ENCODE measurements around the gene TMEM220.
A peak's percentile ranks its signal among the peaks of the same experiment; 100 is the strongest.
"Not testable (repeated sequence)": the region's sequence is repeated elsewhere in the genome, so short reads cannot be mapped to it uniquely, and the experiment has no call there.

TMEM220 gene

DNA sequence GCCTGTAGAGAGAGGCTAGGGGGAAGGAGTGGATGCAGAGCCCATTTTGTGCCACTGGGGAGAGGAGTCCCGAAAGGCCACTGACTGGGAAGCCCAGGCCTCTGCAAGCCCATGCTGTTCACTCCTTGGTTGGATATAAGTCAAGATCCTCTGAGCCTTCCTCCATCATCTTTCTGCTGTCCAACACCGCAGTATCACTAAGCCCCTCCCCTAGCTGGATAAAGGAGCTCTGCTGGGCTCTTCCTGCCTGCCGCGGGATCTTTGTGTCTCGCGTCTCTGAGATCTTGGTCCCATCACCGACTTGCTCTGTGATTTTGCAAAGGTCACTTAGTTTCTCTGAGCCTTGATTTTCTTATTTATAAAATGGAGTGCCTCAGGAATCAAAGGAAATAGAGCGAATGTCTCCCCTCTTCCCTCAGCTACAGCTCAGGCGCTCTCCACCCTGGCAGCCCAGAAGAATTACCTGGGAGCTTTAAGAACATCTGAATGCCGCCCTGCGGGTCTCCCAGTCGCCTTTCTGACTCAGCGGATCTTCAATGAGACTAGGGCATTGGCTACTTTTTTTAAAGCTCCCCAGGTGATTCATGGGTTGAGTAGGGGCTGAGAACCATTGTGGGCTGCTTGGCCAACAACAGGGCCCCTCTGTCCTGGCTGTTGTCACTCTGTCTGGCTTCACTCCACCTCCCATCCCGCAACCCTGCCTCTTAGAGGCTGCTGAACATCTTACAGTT, 25.2 kb upstream of the TMEM220 start:
- no peak for DNase-seq (ENCODE audit: low read depth in 2 of 2)

DNA sequence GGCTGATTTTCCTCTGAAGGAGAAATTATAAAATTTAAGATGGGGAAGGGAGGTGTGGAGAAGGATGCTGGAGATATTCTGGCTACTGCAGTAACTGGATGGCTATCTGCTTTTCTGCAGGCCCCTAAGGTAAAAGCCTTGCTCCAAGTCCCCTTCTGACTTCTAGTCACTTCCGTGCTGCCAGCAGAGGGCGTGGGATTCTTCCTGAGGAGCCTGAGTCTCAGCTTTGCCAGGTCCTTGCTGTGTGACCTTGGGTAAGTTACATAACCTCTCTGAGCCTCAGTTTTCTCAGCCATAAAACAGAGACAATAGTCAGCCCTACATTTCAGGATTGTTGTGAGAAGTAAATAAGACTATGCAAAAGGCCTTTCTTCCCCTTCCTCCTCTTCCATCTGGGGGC, 24.3 kb upstream of the TMEM220 start:
- peak in 1 of 2 experiments; percentile 23 for DNase-seq (ENCODE audit: low read depth in 2 of 2)

DNA sequence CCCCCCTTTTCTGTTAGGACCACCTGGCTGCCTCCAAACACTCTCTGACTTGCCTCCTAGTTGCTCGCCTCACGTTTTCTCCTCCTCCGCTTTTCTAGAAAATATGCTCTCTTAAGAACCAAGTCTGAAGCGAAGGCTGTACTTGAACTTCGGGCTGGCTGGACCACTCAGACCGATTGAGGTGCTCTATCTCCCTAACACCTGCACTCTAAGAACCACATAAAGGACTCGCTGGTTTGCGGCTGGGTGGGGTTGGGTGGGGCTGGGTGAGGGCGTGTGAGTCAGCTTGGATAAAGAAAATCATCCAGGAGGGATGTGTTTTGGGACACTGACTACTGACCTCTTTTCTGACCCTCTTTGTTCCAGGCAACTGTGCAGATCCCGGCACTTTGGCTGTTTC, 22.9 kb upstream of the TMEM220 start:
- no peak for DNase-seq (ENCODE audit: low read depth in 2 of 2)

DNA sequence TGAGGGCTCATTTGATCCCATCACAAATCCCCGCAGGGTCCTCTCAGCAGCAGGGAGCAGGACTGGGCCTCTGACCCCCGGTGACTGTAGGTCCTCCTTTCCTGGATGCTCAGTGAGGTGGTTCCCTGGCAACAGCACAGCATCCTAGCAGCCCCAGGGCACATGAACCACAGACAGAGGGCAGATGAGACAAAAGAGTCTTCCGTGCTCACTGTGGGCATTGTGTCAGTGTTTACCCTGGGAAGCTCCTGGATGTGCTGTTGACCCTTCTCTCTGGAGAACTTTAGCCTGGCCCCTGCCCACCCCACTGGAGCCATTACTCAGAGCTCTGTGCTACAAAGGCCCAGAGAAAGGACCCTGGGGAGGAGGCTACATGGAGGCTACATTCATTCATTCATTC, 21.7 kb upstream of the TMEM220 start:
- DNase-seq (ENCODE audit: low read depth in 2 of 2) = no peak

DNA sequence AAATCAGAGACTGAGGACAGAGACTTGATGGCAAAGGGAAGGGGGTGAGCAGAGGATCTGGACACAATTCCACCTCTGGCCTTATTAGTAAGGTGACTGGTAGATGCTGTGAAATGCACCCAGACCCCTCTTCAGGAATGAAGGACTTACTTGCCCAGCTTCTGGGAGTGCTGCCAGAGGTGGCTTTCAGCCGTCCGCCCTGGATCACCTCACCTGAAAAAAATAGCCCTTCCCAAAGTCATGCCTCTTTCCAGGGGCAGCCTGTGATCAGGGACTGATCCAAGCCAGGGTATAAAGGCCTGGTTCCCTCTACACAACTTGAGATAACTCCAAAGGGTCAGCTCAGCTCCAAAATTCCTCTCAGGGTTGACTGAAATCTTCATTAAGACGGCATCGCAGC, 20.4 kb upstream of the TMEM220 start:
- DNase-seq (ENCODE audit: low read depth in 2 of 2) = no peak

DNA sequence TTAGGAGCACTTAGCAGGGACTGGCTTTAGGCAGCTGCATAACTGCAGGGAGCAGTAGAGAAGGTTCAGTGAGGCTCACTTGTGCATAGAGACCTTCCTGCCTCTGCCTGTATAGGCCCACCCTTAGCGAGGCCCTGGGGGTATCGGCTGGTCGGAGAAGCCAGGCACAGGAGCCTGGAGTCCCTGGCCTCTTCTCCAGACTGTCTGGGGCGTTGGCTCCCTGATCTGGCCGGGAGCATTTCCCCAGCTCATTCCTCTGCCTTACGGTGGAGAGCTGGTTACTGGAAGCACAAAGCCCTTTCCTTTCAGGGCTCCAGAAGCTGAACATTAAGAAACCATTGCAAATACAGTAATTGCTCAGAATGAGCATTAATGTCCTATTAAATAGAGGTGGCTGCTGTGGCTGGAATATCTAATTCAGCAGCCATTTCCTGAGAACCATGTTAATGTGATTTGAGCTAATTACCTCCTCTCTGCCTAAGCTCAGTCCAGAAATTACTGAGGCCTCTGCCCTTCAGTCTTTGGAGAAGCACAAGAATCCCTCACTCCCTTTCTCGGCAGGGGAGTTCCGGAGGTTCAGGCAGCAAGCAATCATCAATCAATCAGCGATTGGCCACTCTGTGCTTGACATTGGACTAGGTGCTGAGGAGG, 18.8 kb upstream of the TMEM220 start:
- no peak for DNase-seq (ENCODE audit: low read depth in 2 of 2)

DNA sequence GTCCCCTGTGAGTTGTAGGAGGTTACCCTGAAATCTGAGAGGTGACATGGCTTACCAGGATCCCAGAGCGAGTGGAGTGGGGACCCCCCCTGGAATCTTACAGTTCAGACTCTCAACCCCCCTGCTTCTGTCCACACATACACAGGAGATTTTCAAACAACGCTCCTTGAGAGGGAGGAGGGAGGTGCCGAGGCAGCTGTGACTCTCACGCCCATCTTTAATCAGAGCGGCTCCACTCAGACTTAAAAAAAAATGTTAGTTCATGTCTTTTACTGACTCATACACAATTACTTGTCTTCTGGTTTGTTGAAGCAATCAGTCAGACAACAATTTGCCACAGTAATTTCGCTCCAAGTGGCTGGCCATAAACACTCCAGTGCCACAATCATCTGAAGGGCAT, 15.4 kb upstream of the TMEM220 start:
- DNase-seq (ENCODE audit: low read depth in 2 of 2) = no peak

DNA sequence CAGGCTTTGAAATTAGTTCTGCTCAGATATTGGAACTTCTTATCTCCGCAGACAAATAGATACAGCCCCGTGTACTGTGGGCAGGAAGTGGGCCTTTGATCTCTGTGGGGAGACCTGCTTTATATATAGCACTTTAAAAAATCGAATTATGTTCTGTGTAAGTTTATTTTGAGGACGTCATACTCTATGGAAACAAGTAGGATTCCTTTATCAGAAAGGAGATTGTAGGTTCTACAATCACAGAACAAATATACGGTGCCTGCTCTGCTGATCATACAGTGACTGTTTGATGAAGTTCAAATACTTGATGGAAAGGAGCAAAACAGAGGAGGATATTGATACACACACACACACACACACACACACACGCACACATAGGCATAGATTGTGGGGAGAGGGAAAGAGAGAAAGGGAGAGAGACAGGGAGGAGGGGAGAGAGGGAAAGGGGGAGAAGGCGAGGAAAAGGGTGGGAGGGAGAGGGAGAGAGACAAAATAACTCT, 14.7 kb upstream of the TMEM220 start:
- DNase-seq (ENCODE audit: low read depth in 2 of 2) = no peak

DNA sequence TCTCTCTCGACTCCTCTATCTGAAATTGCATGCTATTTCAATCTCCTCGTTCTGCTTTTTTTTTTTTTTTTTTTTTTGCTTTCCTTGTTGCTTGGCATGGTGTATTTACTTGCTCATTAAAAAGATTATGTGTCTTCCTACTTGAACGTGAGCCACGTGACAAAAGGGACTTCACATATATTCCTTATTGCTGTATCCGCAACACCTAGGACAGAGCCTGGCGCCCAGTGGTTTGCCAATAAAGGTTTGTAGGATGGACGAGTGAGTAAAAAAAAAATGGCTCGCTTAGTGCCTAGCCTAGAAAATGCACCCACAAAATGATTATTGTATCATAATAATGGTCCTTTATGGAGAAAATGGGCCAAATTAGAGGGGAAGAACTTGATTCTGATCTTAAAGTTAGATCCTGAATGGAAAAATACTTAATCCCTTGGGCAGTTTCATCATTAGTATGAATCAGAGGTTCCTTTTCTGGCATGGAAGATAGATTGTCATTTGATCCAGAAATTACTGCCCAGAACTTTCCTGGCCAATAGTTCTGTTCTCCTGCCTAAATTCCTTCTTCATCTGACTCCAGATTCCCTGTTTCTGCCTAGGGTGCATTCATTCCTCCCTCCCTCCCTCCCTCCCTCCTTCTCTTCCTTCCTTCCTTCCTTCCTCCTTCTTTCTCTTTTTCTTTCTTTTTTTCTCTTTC, 13.6 kb upstream of the TMEM220 start:
- DNase-seq (ENCODE audit: low read depth in 2 of 2) = no peak

DNA sequence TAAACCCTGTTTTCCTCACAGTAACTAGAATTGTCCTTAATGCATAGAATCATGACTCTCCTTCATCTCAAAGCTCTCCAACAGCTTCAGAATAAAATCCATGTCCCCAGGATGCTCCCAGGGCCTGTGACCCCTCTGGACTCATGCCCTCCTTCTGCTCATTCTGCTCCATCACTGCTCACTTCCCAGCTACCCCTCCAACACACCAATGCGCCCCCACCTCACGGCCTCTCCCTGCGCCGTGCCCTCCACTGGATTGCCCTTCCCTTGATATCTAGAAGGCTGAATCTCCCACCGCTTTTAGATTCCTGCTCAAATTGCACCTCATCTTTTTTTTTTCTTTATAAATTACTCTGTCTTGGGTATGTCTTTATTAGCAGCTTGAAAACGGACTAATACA, 12.6 kb upstream of the TMEM220 start:
- no peak for DNase-seq (ENCODE audit: low read depth in 2 of 2)

DNA sequence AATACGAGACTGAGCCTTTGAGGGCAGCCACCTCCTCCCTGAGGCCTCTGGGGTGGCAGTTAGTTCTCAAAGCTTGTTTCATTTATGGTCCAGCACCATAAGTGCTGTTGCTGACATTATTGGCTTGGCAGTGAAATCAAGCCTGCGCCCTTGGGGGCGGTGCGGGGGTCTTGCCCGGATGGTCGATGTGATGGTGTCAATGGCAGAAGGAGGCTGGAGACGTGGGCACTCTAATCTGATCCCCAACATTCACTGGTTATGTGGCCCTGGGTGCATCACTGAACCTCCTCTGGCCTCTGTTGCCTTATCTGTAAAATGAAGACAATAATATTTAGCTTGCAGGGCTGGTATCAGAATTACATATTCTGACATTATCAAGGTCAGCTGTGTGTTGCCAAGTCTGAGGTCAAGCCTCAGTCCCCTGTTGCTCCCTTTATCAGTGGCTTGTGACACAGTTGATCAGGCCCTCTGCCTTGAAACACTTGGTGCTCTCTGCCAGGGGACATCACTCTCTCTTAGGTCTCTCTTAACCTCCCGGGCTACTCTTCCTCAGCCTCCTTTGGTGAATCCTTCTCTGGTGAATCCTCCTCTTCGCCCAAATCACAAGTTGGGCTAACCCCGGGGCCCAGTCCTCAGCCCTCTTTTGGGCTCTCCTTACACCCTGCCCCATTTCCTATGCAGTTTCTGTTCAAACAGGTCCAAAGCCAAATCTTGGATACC, 11.8 kb upstream of the TMEM220 start:
- no peak for DNase-seq (ENCODE audit: low read depth in 2 of 2)

DNA sequence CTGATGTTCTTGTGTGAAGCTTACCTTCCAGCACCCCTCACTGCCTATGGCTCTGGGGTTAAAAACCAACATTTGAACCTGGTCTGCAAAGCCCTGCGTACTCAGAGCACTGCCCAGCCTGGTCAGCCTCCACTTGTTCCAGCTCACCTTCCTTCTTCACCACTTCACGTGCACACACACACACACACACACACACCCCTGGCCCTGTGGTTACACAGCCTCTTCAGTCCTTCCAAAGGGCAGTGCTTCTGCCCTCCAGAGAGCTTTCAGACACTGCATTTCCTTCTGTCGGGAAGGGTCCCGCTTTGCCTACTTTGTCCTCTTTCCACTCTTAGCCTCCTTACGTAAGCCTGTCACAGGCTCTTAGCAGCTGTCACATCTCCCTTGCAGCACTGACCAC, 9.6 kb upstream of the TMEM220 start:
- no peak for DNase-seq (ENCODE audit: low read depth in 2 of 2)

DNA sequence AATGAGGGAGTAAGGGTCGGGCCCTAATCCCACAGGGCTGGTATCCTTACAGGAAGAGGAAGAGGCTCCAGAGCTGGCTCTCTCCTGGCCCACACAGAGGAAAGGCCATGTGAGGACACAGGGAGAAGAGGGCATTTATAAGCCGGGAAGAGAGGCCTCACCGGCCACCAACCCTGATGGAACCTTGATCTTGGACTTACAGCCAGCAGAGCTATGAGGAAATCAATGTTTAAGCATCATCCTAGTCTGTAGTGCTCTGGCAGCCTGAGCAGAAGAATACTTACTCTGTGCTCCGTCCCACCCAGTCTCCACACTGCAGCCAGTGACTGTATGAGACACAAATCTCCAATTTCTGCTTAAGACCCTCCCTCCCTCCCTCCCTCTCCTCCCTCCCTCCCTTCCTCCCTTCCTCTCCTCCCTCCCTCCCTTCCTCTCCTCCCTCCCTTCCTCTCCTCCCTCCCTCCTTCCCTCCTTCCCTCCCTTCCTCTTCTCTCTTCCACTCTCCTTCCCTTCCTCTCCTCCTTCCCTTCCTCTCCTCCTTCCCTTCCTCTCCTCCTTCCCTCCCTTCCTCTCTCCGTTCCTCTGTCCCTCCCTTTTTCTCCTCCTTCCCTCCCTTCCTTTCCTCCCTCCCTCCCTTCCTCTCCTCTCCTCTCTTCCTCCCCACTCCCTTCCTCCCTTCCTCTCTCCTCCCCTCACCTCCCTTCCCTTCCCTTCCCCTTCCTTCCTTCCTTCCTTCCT, 8.9 kb upstream of the TMEM220 start:
- DNase-seq (ENCODE audit: low read depth in 2 of 2) = no peak

DNA sequence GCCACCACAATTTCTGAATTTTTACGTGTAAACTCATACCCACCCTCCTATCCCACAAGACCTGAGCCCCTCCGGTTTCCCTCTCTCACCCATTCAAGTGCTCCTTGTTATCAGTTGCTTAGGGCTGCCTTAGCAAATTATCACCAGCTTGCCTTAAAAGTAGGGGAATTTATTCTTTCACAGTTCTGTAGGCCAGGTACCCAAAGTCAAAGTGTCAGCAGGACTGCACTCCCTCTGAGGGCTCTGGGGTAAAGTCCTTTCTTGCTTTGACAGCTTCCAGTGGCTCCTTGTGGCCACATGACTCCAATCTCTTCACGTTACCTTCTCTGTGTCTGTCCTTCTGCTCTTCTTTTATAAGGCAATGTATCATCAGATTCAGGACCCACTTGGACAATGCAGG, 7.9 kb upstream of the TMEM220 start:
- DNase-seq (ENCODE audit: low read depth in 2 of 2) = no peak

DNA sequence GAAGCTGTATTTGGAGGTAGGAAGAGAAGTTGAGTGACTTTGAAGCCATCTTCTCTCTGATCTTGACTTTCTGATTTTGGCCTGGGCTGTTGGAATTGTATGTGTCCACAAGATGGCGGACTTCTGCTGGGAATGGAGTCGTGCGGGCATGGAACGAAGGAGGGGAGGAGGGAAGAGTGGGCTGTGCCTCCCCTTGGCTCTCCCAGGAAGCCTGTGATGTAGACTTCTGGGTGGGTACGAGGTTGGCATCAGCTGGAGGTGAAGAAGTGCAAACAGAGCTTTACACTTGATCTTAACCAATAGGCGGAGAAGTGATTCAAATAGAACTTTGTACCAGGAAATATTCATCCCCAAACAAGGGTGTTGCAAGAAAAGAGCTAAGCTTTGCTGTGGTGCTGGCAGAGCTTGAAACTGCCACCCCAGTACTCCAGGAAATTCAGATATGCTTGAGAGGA, 7.4 kb upstream of the TMEM220 start:
- DNase-seq (ENCODE audit: low read depth in 2 of 2) = peak in 1 of 2 experiments; percentile 8

DNA sequence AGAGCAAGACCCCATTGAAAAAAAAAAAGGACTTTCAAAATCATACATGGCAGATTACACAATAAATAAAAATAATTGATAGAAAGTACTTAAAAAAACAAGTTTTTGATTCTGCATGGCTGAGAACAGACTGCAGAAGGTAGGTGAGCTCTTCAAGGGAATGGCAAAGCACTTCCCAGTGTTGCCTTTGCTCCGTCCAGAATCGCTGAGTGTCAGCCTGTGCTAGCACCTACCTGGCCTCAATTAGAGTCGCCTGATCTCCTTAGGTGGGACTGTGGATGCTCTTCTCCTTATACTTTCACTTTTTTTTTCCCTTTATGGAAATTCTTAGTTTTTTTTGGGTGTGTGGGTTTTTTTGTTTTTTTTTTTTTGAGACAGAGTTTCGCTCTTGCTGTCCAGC, 6.0 kb upstream of the TMEM220 start:
- DNase-seq (ENCODE audit: low read depth in 2 of 2) = no peak

DNA sequence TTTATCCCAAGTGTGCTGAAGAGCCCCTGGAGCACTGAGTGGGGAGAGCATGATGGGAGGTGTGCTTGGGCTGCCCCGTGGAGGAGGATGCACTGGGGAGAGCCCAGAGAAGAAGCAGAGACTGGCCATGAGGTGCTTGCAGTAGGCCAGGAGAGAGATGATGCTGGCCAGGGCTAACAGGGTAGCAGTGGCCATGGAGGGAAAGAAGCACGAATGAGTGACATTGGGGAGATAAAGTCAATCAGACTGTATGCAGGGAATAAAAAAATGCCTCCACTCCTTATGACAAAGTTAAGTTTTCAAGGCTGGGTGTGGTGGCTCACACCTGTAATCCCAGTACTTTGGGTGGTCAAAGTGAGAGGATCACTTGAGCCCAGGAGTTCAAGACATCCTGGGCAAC, 5.4 kb upstream of the TMEM220 start:
- DNase-seq (ENCODE audit: low read depth in 2 of 2) = no peak

DNA sequence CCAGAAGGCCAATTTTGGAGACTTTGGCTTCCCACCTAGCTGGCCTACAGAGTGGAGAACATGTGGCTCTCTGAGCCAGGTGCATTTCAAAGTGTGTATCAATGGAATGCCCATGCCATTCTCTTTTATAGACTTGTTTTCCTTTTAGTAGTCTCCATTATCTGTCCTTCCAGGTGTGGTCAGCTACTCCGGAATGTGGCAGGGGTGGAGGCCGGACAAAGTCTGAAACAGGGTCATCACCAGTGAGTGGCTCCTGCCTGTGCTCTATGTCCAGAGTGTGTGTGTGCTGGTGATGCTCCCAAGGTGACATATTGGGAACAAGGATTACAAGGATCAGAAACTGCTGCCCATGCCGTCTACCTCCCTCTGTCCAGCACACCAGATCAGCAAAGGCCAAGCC, 3.8 kb upstream of the TMEM220 start:
- no peak for DNase-seq (ENCODE audit: low read depth in 2 of 2)

DNA sequence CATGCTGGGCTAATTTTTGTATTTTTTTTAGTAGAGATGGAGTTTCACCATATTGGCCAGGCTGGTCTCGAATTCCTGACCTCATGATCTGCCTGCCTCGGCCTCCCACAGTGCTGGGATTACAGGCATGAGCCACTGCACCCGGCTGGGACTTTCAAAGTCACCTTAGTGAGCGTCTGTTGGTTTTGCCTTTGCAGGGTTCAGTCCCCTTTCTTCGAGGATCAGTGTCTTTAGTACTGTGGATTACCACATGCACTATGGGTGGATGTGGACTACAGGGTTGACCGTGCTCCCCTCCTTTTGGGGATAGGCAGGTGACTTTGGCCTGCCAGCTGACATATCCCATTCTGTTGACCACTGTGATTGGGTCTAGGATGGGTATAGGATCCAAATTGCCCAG, 2.3 kb upstream of the TMEM220 start:
- DNase-seq (ENCODE audit: low read depth in 2 of 2) = not testable (repeated sequence)

DNA sequence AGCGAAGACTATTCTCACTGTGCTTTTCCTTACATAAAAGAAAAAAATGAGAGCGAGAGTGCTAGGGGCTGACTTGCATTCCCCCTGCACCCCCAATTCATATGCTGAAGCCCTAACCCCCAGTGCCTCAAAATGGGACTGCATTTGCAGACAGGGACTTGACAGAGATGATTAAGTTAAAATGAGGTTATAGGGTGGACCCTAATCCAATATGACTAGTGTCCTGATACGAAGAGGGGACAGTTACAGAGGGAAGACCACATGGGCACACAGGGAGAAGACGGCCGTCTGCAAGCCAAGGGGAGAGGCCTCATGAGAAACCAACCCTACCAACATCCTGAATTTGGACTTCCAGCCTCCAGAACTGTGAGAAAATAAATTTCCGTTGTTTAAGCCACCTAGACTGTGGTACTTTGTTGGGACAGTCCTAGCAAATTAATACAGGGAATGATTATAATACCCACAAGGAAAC, 1.6 kb upstream of the TMEM220 start:
- no peak for DNase-seq (ENCODE audit: low read depth in 2 of 2)

DNA sequence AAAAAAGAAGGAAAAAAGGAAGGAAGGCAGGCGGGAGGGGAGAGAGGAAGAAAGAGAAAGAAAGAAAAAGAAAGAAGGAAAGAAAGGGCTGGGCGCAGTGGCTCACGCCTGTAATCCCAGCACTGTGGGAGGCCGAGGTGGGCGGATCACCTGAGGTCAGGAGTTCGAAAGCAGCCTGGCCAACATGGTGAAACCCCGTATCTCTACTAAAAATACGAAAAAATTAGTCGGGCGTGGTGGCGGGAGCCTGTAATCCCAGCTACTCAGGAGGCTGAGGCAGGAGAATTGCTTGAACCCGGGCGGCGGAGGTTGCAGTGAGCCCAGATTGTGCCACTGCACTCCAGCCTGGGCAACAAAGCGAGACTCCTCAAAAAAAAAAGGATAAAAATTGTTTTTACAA, 424 bp upstream of the TMEM220 start:
- not testable (repeated sequence) for DNase-seq (ENCODE audit: low read depth in 2 of 2)

Measured in stimulated activated CD4-positive, alpha-beta T cell treated with anti-CD3 and anti-CD28 coated beads, Interleukin-12 subunit alpha, Interleukin-12 subunit beta, amount 100 ng/mL, for 24 hours (primary cell).